22Rv1 (cell line): ENCODE data around the gene PTPRC.
"Not testable (repeated sequence)": the region's sequence is repeated elsewhere in the genome, so short reads cannot be mapped to it uniquely, and the experiment has no call there.

Experiments
- H3K27ac ChIP-seq: fragments of 450-650 bp; 2 replicates; pipeline ENCODE4 v1.5.1; 2017
- CTCF ChIP-seq: fragments of 450-650 bp; IDR thresholded peaks from 2 replicates; pipeline ENCODE4 v1.5.1; 2017; ENCODE audit warnings: mild to moderate bottlenecking
- ZFX ChIP-seq: fragments of 450-650 bp; IDR thresholded peaks from 2 replicates; pipeline ENCODE4 v1.6.1; 2017; ENCODE audit warnings: antibody characterized with exemption, borderline replicate concordance

Gene PTPRC

DNA sequence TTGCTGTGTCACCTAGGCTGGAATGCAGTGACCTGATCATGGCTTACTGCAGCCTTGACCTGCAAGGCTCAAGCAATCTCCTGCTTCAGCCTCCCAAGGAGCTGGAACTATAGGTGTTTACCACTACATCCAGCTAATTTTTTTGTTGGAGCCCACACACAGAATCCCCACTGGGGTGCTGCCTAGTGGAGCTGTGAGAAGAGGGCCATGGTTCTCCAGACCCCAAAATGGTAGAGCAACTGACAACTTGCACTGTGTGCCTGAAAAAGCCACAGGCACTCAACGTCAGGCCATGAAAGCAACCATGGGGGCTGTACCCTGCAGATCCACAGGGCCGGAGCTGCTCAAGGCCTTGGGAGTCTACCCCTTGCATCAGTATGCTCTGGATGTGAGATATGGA lies 39.1 kb upstream of the PTPRC start:
- TF ChIP-seq ZFX = no peak
- TF ChIP-seq CTCF = no peak

GRCh38 chr1:198600906-198601305 lies 37.9 kb upstream of the PTPRC start:
- no peak overlapping the region for H3K27ac ChIP-seq
- no peak for TF ChIP-seq CTCF
- TF ChIP-seq ZFX = no peak

More for the DNA sequence above, 39.1 kb upstream of the PTPRC start:
- H3K27ac ChIP-seq = no peak overlapping the region

GRCh38 chr1:198601310-198601709 lies 37.5 kb upstream of the PTPRC start:
- not testable (repeated sequence) for H3K27ac ChIP-seq

DNA sequence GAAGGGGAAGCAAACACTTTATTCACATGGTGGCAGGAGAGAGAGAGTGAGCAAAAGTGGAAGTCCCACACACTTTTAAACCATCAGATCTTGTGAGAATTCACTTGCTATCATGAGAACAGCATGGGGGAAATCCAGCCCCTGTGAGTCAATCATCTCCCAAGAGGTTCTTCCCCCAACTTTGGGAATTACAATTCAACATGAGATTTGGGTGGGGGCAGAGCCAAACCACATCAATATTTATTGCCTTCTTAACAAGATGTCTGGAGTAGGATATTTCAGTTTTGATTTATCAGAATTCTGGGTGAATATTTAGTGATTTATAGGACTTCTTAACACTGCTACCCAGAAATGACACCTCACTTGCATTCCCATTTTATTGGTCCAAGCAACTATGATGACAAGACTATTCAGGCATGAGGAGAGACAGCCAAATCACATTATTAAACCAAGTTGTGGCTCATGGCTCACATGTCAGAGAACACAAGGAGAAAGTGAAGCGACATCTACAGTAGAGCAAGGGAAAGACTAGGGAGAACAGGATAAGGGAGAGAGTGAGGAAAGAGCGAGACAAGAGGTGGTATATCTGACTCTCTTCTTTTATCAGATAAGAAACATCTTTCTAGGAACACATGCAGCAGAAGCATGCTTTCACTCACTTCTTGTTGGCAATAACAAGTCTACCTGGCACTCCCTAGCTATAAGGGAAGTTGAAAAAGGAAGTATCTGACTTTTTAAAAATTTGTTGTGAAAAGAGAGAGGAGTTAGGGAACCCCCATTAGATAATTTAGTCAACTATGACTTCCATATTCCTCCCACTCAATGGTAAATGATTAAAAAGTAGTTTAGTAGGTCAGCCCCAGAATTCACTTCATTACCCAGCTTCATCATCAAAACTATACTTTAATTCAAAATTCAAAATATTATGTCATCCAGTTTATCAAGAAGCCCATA lies 36.6 kb upstream of the PTPRC start:
- no peak overlapping the region for H3K27ac ChIP-seq
- no peak for TF ChIP-seq CTCF
- TF ChIP-seq ZFX = no peak

GRCh38 chr1:198604975-198605374 lies 33.9 kb upstream of the PTPRC start:
- H3K27ac ChIP-seq = no peak overlapping the region
- TF ChIP-seq ZFX = no peak
- no peak for TF ChIP-seq CTCF

DNA sequence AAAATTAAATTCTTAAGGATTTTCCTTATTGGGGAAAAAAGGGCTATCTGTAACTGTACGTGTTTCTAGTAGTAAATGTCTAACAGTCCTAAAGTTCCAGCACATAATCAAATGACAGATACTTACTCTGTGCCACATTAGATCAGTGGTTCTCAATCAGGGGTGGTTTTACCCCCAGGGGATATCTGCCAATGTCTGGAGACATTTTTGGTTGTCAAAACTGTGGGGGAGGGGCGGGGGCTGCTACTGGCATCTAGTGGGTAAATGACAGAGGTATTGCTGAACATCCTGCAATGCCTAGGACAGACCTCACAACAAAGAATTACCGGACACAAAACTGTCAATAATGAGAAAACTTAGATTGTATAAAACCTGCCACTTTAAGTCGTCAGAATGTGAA lies 33.4 kb upstream of the PTPRC start:
- H3K27ac ChIP-seq = no peak overlapping the region
- TF ChIP-seq CTCF = no peak
- TF ChIP-seq ZFX = no peak

GRCh38 chr1:198606020-198606438 lies 32.8 kb upstream of the PTPRC start:
- TF ChIP-seq ZFX = no peak
- H3K27ac ChIP-seq = no peak overlapping the region

DNA sequence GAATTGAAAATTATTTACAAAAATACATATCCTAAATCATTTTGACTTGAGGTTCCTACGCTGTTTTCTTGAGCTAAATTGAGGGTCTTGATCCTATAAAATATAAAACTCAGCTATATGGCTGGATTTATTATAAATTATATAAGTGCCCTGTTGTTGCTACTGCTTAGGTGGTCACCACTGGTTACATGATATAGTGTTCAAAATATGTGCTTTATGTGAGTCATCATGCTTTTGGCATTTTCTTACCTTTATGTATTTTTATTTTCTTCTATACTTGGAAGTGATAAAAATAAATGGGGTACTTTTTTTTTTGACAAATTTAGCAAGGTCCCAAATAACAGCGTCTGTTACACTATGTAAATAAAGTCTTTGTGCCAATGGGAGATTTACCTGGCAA lies 31.1 kb upstream of the PTPRC start:
- no peak for TF ChIP-seq ZFX
- no peak for TF ChIP-seq CTCF
- H3K27ac ChIP-seq = no peak overlapping the region
